ENCODE measurements around the gene CHRNA4.
A peak's percentile ranks its signal among the peaks of the same experiment; 100 is the strongest.
"Not testable (repeated sequence)": the region's sequence is repeated elsewhere in the genome, so short reads cannot be mapped to it uniquely, and the experiment has no call there.

The CHRNA4 gene

DNA sequence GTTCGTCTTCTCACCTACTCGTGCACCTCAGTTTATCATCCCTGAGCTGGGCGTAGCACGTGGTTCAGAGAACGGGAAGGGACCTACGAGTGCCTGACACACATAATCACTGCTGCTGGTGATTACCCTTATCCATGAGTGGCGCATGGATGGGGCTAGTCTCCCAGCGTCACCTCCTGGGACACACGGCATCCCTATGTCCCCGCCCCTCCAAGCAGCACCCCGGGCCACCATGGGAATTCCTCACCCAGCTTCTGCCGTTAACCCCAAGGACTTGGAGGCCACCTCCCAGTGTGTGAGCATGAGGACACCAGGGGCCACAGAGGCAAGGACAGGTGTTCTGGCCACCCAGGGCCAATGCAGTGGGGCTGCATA lies 9.8 kb downstream of the CHRNA4 start:
- no peak for DNase-seq

DNA sequence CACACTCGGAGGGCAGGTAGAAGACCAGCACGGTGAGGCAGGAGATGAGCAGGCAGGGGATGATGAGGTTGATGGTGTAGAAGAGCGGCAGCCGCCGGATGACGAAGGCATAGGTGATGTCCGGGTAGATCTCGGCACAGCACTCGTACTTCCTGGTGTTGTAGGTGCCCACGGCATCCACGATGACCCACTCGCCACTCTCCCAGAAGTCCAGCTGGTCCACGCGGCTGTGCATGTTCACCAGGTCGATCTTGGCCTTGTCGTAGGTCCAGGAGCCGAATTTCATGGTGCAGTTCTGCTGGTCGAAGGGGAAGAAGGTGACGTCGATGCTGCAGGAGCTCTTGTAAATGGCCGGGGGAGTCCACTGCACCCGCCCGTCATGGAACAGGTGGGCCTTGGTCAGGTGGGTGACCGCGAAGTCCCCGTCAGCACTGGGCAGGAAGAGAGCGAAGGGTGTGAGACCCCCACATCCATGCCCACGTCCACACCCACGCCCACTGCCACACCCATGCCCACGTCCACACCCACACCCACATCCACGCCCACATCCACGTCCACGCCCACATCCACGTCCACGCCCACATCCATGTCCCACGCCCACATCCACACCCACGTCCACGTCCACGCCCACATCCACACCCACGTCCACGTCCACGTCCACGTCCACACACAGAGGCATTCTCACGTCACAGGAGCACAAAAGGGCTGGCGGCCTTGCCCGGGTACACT lies 10.4 kb downstream of the CHRNA4 start:
- peak in 1 of 56 donors; percentile 18 for DNase-seq

DNA sequence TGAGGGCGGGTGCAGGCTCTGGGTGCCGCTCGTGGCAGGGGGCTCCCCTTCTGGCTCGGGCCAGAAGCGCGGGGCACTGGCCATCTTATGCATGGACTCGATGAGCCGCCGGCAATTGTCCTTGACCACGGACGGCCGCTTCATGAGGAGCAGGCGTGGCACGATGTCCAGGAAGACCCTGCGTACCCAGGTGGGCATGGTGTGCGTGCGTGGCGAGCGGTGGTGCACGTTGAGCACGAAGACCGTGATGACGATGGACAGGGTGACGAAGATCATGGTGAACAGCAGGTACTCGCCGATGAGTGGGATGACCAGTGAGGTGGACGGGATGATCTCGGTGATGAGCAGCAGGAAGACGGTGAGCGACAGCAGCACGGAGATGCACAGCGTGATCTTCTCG lies 11.0 kb downstream of the CHRNA4 start:
- DNase-seq, result no peak

DNA sequence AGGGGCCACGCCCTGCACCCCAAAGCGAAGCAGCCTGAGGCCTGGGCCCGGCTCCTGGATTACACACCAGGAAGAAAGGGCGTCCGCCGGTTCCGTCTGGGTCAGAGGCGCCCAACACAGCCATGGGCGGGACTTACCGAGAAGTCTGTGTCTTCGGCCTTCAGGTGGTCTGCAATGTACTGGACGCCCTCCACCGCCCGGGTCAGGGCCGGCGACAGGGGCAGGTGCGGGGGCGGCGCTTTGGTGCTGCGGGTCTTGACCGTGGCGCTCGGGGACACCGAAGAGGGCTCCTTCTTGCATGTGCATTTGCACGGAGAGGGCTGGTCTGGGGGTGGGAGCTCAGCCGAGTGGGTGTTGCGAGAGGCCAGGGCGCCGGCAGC lies 11.6 kb downstream of the CHRNA4 start:
- no peak for DNase-seq

DNA sequence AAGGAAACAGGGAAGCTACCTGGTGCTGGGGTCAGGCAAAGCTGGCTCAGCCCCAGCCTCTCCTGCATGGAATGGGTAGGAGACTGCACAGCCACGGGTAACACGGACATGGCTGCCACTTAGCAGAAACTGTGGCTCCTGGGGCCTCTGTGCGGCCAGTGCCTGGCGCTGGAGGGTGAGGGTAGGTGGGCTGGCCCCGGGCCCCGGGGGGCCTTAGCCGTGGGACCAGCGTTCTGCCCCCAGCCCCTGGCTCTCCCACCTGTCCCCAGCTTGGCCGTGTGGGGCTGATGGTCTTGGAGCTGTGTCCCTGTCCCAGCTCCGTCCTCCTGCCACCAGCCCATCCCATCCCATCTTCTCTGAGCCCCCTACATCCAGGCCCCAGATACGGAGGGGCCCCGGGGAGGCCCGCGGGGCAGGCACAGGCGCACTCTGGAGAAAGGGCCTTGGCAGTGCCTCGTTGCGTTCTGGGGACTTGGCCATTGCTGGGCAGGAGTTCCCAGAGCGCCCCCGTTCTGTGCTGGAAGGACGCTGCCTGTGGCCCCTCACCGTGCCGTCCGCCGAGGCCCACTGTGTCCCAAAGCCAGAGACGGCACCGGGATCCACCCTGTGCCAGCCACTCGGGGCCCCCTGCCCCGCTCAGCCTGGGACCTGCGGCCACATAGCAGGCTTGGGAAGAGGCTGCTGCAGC lies 12.2 kb downstream of the CHRNA4 start:
- DNase-seq, result no peak

DNA sequence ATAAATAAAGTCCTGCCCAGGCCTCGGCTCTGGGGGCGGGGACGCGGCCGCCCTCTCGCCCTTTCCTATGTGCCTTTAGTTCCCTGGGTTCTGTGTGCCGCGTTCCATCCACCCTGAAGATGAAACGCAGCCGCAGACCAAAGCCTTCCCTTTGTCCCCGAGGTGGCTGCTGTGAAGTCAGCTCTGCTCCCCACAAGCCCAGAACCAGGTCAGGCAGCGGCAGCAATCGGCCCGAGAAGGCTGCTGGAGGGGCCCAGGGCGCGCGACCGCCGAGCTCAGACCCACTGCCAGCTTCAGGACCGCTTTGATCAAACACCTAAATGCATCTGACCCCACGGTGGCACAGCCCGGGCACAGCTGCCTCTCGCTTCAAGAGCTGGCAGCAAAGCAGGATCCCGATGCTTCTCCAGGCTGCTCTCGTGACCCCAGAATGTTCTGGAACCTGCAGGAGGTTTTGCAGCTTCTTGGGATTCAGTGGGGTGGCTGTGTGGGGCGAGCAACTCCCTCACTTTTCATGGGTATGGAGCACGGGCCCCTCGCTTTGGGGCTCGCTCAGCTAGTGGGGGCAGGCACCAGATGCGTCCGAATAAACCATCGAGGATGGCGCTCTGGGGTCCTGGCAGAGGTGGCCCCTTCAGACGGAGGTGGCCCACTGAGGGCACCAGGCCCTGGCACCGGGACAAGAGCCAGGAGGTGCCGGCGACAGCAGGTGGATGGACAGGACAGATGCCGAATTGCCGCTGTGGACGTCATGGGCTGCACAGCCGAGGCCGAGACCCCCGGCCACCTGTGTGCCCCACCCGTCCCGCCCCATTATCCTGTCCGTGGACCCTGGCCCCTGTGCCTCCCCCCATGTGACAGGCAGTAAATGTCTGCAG lies 13.0 kb downstream of the CHRNA4 start:
- DNase-seq, result peak in 1 of 56 donors; percentile 8

DNA sequence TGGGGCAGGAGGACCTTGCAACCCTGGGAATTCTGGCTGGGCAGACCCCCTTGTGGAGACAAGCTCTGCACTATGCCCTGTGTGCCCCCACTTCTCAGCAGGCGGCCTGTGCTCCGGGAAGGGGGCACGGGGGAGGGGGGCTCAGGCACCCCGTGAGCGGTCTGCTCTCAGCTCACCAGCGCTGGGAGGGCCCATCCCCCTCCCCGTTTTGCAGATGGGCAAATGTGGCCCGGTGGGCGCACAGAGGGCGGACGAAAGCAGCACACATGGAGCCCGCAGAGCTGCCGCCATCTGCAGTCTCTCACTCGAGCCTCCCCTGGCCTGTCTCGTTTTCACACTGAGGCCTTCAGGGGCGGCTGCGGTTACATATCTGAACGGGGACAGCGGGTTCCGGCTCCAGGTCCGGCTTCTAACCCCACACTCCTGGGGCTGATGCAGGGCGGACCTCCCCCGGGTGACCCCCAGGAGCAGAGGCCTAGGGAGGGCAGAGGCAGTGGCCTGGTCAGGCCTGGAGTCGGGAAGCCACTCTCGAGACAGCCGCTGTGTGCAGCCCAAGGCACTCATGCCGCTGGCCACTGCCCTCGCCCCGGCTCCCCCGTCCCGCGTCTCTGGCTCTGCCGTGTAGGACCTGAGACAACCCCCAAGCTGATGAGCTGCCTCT lies 13.9 kb downstream of the CHRNA4 start:
- DNase-seq, result no peak

DNA sequence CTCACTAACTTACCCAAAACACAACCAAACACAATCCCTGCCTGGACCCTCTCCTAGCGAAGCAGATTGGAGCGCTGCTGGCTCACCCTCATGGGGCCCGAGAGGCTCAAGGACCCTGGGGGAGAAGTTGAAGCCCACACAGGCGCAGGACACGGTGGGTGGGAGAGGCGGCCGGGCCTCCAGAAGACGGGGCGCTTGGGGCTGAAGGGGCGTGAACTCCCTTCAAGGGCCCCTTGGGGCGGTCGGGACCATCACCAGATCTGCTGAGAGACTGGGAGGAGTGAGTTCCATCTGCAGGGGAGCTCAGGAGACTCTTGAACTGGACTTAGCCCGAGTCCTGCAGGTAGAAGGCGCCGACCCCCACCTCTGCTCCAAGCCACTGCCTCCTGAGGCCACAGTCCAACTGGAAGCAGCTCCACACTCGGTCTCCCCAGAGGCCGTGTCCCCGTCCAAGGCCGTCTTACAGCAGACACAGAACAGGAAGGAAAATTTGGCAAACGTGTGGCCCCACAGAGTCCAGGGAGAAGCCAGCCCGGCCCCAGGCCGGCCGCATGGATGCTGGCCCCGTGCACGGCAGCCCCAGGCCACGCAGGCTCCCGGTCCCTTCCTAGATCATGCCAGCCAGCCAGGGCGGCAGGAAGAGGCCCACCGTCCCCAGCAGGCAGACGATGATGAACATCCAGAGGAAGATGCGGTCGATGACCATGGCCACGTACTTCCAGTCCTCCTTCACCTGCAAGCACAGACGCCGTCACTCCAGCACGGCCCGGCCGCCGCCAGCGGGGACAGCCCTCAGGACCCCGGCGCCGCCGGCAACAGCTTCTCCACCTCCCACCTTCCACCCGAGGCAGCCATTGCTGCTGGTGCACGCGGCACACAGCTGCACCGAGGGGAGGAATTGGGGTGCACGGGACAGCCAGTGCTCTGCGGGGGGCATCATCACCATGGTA lies 14.7 kb downstream of the CHRNA4 start:
- peak in 3 of 56 donors; percentile 8 to 27 (median 22) for DNase-seq

DNA sequence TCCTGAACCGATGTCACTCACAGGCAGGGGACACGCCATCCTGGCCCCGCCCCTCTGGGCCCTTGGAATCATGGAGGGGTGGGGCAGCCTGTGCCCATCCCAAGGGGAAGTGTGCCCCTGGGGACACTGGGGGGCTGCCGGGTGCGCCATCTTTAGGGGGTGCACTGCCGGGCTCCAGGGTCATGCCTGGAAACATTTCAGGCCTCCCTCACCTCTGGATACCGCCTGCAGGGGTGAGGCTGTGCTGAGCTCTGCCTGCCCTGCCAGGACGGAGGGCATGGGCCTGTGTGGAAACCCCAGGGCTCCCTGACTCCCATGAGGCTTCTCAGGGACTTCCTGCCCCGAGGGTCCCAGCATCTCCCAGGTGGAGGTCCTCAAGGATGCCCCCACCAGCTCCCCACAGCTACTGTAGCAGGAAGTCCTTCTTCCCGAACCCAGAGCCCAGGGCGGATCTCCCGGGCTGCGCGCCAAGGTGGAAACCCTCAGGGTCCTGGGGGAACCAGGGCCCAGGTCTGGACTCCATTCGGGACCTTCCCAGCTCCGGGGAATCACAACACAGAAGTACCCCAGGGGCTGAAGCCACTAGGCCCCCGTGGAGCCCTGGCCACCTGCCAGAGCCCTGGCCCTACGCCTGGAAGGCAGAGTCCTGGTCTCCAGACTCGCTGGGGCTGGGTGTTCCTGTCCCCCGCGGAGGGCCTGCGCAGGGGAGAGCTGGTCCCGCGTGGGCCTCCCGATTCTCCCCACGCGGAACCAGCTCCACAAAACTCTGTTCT lies 15.6 kb downstream of the CHRNA4 start:
- peak in 13 of 56 donors; percentile 6 to 58 (median 24) for DNase-seq

DNA sequence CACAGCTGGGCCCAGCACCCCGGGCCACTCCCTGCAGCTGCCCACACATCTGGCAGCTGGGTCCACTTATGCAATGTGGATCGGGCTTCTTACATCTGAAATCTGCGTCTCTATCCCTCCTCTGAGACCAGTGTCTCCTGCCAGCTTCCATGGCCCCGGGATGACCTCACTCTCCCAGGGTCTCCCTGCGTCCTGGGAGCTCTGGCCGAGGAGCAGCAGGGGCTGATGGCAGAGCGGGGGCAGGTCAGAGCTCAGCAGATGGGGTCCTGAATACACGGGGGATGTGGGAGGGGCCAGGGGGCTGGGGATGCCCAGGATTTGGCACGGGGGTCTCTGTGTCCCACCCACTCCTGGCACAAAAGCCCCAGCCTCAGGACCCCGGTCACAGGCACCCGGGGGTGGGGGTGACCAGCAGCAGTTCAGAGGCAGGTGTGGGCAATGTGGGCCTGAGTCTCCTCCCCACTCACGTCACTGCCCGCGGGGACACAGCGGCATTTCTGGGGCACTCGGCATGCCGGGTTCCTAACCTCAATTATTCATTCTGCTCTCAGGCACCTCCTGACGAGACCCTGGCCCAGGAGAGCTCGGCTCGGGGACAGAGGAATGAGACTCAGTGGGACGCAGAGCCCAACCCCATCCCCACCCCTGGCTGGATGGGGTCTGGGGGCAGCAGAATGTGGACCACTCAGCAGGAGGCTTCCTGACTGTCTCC lies 16.4 kb downstream of the CHRNA4 start:
- no peak for DNase-seq

DNA sequence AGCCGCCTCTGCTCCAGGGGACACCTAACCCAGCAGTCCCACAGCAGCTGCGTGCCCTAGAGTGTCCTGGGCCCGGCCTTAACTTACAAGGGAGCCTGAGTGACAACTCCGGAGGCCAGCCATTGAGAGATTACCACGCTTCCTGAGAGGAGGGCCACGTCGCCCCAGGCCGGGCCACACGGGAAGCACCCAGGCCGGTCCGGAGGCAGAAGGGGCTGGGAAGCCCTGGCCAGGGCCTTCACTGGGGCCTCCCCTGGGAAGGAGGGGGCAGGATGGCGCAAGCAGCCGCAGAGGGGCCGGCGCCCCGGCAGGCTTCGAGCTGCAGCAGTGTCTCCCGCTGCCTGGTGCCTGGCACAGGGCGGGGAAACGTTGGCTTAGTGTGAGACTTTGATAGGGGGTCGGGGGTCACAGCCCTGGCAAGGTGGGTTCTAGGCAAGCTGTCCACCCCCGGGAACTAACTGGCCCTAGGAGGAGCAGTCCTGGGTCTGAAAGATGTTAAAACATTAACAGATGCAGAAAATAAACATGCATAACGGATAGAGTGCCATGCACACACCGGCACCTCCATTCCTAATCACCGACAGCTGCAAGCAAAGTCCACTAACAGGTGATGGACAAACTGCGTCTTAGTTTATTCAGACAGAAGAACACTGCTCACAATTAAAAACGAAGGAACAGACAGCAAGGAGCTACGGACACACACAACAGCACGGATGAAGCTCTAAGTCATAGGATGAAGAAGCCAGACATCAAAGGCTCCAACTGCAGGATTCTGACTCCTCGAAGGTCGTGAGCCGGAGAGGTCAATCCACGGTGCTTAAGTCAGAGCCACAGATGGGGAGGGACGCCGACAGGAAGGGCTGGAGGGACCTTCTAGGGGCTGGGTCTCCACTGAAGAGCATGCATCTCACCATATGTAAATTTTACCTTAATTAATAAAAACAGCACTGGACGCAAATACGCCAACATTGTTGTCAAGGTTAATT lies 17.4 kb downstream of the CHRNA4 start:
- no peak for DNase-seq

DNA sequence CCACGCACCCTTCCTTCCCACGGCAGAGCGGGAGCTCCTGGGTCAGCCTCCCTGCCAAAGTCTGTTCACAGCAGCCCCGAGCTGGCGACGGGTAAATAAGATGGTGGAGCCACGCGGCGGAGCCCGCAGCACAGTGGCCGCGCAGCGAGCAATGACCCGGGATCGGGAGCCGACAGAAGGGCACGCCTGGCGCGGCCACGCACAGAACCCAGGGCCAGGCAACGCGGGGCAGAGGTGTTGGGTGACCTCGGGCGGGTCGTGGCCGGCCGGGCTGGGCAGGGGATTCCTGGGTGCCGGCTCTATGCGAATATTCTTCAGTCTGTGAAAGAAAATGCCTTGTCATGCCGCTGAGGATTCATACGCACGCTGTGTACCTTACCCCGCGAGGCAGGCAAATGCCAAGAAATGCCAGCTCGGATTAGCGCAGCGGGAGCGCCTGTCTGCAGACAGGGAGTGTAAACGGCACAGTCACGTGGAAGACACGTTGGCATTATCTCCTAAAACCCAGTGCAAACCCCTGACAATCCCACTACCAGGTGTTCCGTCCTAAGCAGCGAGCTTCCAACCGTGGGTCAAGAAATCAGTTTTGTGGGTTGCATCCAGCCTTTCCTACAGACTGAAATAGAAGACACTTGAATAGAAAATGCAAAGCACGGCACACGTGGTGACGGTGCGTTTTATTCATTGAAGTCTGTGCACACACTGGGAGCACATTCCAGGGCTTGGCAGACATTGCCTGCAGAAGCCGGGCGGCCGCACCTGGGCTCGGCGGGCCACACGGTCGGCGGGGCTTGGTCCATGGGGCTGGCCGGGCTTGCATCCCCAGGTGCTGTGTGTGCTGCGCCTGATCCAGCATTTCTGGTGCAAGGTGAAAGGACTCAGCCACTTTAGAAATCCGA lies 18.3 kb downstream of the CHRNA4 start:
- DNase-seq, result peak in 1 of 56 donors; percentile 27

DNA sequence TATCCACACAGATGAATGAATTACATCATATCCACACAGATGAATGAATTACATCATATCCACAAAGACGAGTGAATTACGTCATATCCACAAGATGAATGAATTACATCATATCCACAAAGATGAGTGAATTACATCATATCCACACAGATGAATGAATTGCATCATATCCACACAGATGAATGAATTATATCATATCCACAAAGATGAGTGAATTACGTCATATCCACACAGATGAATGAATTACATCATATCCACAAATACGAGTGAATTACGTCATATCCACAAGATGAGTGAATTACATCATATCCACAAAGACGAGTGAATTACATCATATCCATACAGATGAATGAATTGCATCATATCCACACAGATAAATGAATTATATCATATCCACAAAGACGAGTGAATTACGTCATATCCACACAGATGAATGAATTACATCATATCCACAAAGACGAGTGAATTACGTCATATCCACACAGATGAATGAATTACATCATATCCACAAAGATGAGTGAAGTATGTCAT lies 20.9 kb downstream of the CHRNA4 start:
- not testable (repeated sequence) for DNase-seq

DNA sequence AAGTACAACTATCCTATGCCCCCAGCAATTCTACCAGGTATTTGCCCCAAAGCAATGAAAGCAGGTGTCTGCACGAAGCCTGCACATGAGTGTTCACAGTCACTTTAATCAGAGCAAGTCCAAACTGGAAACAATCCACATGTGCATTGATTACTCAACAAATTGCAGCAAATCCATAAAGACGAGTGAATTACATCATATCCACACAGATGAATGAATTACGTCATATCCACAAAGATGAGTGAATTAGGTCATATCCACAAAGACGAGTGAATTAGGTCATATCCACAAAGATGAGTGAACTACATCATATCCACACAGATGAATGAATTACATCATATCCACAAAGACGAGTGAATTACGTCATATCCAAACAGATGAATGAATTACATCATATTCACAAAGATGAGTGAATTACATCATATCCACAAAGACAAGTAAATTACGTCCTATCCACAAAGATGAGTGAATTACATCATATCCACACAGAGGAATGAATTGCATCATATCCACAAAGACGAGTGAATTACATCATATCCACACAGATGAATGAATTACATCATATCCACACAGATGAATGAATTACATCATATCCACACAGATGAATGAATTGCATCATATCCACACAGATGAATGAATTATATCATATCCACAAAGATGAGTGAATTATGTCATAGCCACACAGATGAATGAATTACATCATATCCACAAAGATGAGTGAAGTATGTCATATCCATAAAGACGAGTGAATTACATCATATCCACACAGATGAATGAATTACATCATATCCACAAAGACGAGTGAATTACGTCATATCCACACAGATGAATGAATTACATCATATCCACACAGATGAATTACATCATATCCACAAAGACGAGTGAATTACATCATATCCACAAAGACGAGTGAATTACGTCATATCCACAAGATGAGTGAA lies 21.7 kb downstream of the CHRNA4 start:
- not testable (repeated sequence) for DNase-seq

Measured in nucleus accumbens (tissue), 56 donors.